ENCODE results near the gene SLC49A4.

Gene SLC49A4

GRCh38 chr3:122786066-122786465 lies 8.8 kb upstream of the SLC49A4 start:
- DNase-seq: no peak

- DNase-seq: no peak
Measured at GRCh38 chr3:122787872-122788271, 7.0 kb upstream of the SLC49A4 start.

GRCh38 chr3:122789585-122790273 lies 5.1 kb upstream of the SLC49A4 start:
- no peak for DNase-seq

- DNase-seq: no peak
Measured at GRCh38 chr3:122793568-122794416, 1.1 kb upstream of the SLC49A4 start, which contains the start of gene HSPBAP1. Gene HSPBAP1 (minus strand): TSS chr3:122793831. CDS start chr3:122793680, 151 bp downstream.

- no peak for DNase-seq
Measured at GRCh38 chr3:122794483-122794778, 438 bp upstream of the SLC49A4 start.

- no peak for DNase-seq
Measured at GRCh38 chr3:122795674-122796195, 866 bp downstream of the SLC49A4 start.

GRCh38 chr3:122797291-122797690 lies 2.4 kb downstream of the SLC49A4 start:
- DNase-seq: no peak

GRCh38 chr3:122799322-122799721 lies 4.5 kb downstream of the SLC49A4 start:
- DNase-seq: no peak

GRCh38 chr3:122800031-122800430 lies 5.2 kb downstream of the SLC49A4 start:
- DNase-seq: no peak

- no peak for DNase-seq
Measured at GRCh38 chr3:122800706-122801237, 5.9 kb downstream of the SLC49A4 start.

- no peak for DNase-seq
Measured at GRCh38 chr3:122802323-122802722, 7.5 kb downstream of the SLC49A4 start.

GRCh38 chr3:122803977-122804376 lies 9.1 kb downstream of the SLC49A4 start:
- no peak for DNase-seq

GRCh38 chr3:122810734-122811133 lies 15.9 kb downstream of the SLC49A4 start:
- DNase-seq: no peak

GRCh38 chr3:122816587-122816986 lies 21.7 kb downstream of the SLC49A4 start:
- DNase-seq: no peak

GRCh38 chr3:122824465-122825381 lies 29.9 kb downstream of the SLC49A4 start:
- DNase-seq: no peak

- no peak for DNase-seq
Measured at GRCh38 chr3:122825460-122825859, 30.6 kb downstream of the SLC49A4 start.

- DNase-seq: no peak
Measured at GRCh38 chr3:122826278-122826677, 31.4 kb downstream of the SLC49A4 start.

- no peak for DNase-seq
Measured at GRCh38 chr3:122828281-122828680, 33.4 kb downstream of the SLC49A4 start.

- DNase-seq: no peak
Measured at GRCh38 chr3:122835590-122835989, 40.7 kb downstream of the SLC49A4 start.

- no peak for DNase-seq
Measured at GRCh38 chr3:122843604-122844003, 48.7 kb downstream of the SLC49A4 start.

GRCh38 chr3:122857019-122857418 lies 62.1 kb downstream of the SLC49A4 start:
- no peak for DNase-seq

- DNase-seq: peak in 1 of 2 experiments; percentile 37
Measured at GRCh38 chr3:122858373-122858772, 63.5 kb downstream of the SLC49A4 start.
